Natural killer cell (primary cell): Measurements from ENCODE around the gene PCGF3. TPM values are rescaled to one million over a fixed set of nuclear protein-coding genes. Genes with fewer than 3 reads are reported as not detected.
A peak's percentile ranks its signal among the peaks of the same experiment; 100 is the strongest.
"Not testable (repeated sequence)": the region's sequence is repeated elsewhere in the genome, so short reads cannot be mapped to it uniquely, and the experiment has no call there.

ENCODE experiments used
- ATAC-seq, 3 donors: fragments of 150-1000 bp in 2 of 3; fragments of 200-7000 bp in 1 of 3; cut with Tn5 transposase; 1 replicate in 1 of 3; 2 replicates in 2 of 3; pipeline ENCODE4 v1.10.0; 2021; ENCODE audit warnings: mild to moderate bottlenecking in 2 of 3, moderate library complexity in 2 of 3
- DNase-seq, 2 donors: peaks; one replicate each; pipeline versions ENCODE4 v3.0.0 to v3.0.0-alpha.2; 2013 to 2021; ENCODE audit warnings: mixed read lengths in 1 of 2
- H3K27ac ChIP-seq: one replicate; pipeline ENCODE4 v1.5.1; 2013; ENCODE audit warnings: mild to moderate bottlenecking, low read length
- H3K27me3 ChIP-seq: one replicate; pipeline ENCODE4 v1.6.1; 2013; ENCODE audit warnings: low read length; ENCODE audit not compliant: control insufficient read depth, insufficient read depth
- H3K36me3 ChIP-seq: one replicate; pipeline ENCODE4 v1.6.1; 2013; ENCODE audit warnings: low read length; ENCODE audit not compliant: control insufficient read depth, insufficient read depth
- H3K4me1 ChIP-seq: one replicate; pipeline ENCODE4 v1.6.1; 2013; ENCODE audit warnings: low read length; ENCODE audit not compliant: control insufficient read depth, insufficient read depth
- H3K4me3 ChIP-seq: one replicate; pipeline ENCODE4 v1.5.1; 2013; ENCODE audit warnings: low read length
- H3K9me3 ChIP-seq: one replicate; pipeline ENCODE4 v1.6.1; 2013; ENCODE audit warnings: low read length; ENCODE audit not compliant: control insufficient read depth, insufficient read depth
- H3K27ac Mint-ChIP-seq, 2 donors: one replicate each; pipeline ENCODE4 v1.8.0; 2022; ENCODE audit warnings: mild to moderate bottlenecking in 2 of 2, mixed read lengths in 2 of 2, moderate library complexity in 1 of 2
- H3K27me3 Mint-ChIP-seq, 2 donors: one replicate each; pipeline ENCODE4 v1.8.0; 2022; ENCODE audit warnings: low read depth in 2 of 2, mixed read lengths in 2 of 2
- H3K36me3 Mint-ChIP-seq: one replicate; pipeline ENCODE4 v1.8.0; 2022; ENCODE audit warnings: mixed read lengths
- H3K4me1 Mint-ChIP-seq, 2 donors: one replicate each; pipeline ENCODE4 v1.8.0; 2022; ENCODE audit warnings: mixed read lengths in 2 of 2
- H3K4me3 Mint-ChIP-seq: one replicate; pipeline ENCODE4 v1.8.0; 2022; ENCODE audit warnings: mild to moderate bottlenecking, moderate library complexity, mixed read lengths
- H3K9me3 Mint-ChIP-seq, 2 donors: one replicate each; pipeline ENCODE4 v1.8.0; 2022; ENCODE audit warnings: mixed read lengths in 2 of 2
- CTCF ChIP-seq: fragments of 200-600 bp; IDR thresholded peaks from one replicate; pipeline ENCODE4 v1.8.0; 2022; ENCODE audit warnings: antibody characterized with exemption
- WGBS: methylation state at CpG from one replicate; pipeline ENCODE4 v1.1.7; 2013; ENCODE audit warnings: missing lambda C conversion rate; ENCODE audit not compliant: insufficient coverage; 5-methylcytosine and 5-hydroxymethylcytosine counted together
- intact Hi-C: fragments of 100-400 bp; cut with micrococcal nuclease; formaldehyde crosslinking; loops from one replicate; pipeline ENCODE4 v1.14.2; 2022
- total RNA-seq, 4 donors: library from RNA; stranded (reverse); fragments of 120-200 nt in 1 of 4; gene quantifications; one replicate each; pipeline versions ENCODE4 v1.2.3 to v1.2.4, GENCODE V29; 2013 to 2022

The PCGF3 gene
- total RNA-seq, 3 donors from 2014 or later (not counting 1 experiment from before 2014, with no cell fraction given), result 71.2 to 101 (median 97.2) TPM

DNA sequence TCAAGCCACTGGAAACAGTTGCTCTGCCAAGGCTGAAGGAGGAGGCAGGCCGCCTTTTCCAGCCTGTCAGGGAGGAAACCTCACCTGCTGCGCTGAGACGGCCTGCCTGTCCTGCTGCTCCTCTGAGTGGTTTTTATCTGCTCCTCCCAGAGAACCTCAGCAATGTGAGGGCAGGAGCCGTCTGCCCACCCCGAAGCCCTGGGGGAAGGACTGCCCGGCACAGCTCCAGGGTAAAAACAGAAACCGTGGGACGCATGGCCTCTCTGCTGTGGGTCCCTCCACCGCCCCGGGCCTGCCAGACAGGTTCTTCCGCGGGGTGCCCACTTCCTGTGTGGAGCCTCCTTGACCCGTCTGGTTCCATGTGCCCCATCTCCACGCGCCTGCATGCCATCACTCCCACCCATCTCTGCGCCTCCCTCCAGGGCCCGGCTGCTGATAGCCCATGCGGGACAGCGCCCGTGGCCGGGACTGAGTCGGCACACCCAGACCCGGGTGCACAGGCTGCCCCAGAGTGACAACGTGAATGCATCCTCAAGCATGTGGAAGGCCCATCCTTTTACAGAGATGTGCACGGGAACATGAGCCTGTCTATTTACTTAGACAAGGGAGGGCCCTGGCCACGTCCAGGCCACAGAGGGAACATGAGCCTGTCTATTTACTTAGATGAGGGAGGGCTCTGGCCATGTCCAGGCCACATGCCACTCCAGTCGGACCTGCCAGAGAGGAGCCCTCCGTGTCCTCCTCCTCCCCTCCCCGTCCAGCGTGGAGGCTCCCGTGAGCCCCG, 12.7 kb upstream of the PCGF3 start:
- no peak for ATAC-seq
- H3K9me3 Mint-ChIP-seq, result no peaks in the 10 kb centered on the region
- WGBS, result 73% methylated on average over 28 of the region's 32 CpGs

GRCh38 chr4:694341-694940, 11.2 kb upstream of the PCGF3 start:
- H3K36me3 Mint-ChIP-seq, intact Hi-C loops, H3K27me3 ChIP-seq, H3K27me3 Mint-ChIP-seq, H3K9me3 ChIP-seq, H3K27ac ChIP-seq, H3K36me3 ChIP-seq, H3K27ac Mint-ChIP-seq, H3K4me3 Mint-ChIP-seq, ATAC-seq, H3K9me3 Mint-ChIP-seq, DNase-seq, H3K4me3 ChIP-seq: not testable (repeated sequence)
- 92% methylated on average over 12 of the region's 12 CpGs for WGBS
- H3K4me1 Mint-ChIP-seq, result peaks cover 4 to 19% of the 10 kb centered on the region in 2 donors
- peaks cover 20% of the 10 kb centered on the region for H3K4me1 ChIP-seq

More for the DNA sequence above, 12.7 kb upstream of the PCGF3 start:
- Histone ChIP-seq H3K4me3 (no peak overlapping the region), H3K36me3 (no peaks in the 10 kb centered on the region), H3K27ac (no peak overlapping the region), H3K27me3 (peaks cover 3% of the 10 kb centered on the region), H3K4me1 (peaks cover 24% of the 10 kb centered on the region), H3K9me3 (no peaks in the 10 kb centered on the region)
- intact Hi-C loops, result no loop called here
- Mint-ChIP-seq H3K36me3 (no peaks in the 10 kb centered on the region), H3K27ac (no peak overlapping the region), H3K4me3 (no peak overlapping the region), H3K4me1 (peaks cover 0 to 12% of the 10 kb centered on the region in 2 donors), H3K27me3 (peaks cover 0 to 9% of the 10 kb centered on the region in 2 donors)
- no peak for TF ChIP-seq CTCF
- no peak for DNase-seq

GRCh38 chr4:699816-700580, 5.6 kb upstream of the PCGF3 start:
- Histone ChIP-seq H3K27me3 (peaks cover 3% of the 10 kb centered on the region), H3K36me3 (no peaks in the 10 kb centered on the region), H3K4me1 (peaks cover 19% of the 10 kb centered on the region), H3K9me3 (no peaks in the 10 kb centered on the region), H3K4me3 (no peak overlapping the region), H3K27ac (peak overlapping the region; percentile 58)
- Mint-ChIP-seq H3K36me3 (no peaks in the 10 kb centered on the region), H3K27me3 (peaks cover 0 to 3% of the 10 kb centered on the region in 2 donors), H3K4me3 (no peak overlapping the region), H3K27ac (peak overlapping the region; percentile 67 to 79), H3K9me3 (no peaks in the 10 kb centered on the region), H3K4me1 (peaks cover 7 to 16% of the 10 kb centered on the region in 2 donors)
- intact Hi-C loops, result no loop called here
- TF ChIP-seq CTCF, result no peak
- DNase-seq (no peak), ATAC-seq (no peak)
- WGBS, result 92% methylated on average over 27 of the region's 27 CpGs
